OCI-LY1 (cell line): Measurements from ENCODE around the gene RPN2.

Experiments
- EZH2 ChIP-seq: fragments of 200-600 bp; sonication (generic), shearing (Covaris generic); IDR thresholded peaks from 2 replicates; pipeline ENCODE4 v1.8.0; 2017; ENCODE audit warnings: borderline replicate concordance, mixed run types, mild to moderate bottlenecking, antibody characterized with exemption, low read length, moderate library complexity, mixed read lengths
- TF ChIP-seq, protein P1 (sequence below): fragments of 200-600 bp; sonication (generic), shearing (Covaris generic); IDR thresholded peaks from 2 replicates; pipeline ENCODE4 v1.5.1; 2017; ENCODE audit warnings: mild to moderate bottlenecking, antibody characterized with exemption, low read length, moderate library complexity, mixed read lengths

GRCh38 chr20:37284691-37285161, 105.6 kb downstream of the RPN2 start:
- no peak for TF ChIP-seq EZH2
- TF ChIP-seq, protein P1, sequence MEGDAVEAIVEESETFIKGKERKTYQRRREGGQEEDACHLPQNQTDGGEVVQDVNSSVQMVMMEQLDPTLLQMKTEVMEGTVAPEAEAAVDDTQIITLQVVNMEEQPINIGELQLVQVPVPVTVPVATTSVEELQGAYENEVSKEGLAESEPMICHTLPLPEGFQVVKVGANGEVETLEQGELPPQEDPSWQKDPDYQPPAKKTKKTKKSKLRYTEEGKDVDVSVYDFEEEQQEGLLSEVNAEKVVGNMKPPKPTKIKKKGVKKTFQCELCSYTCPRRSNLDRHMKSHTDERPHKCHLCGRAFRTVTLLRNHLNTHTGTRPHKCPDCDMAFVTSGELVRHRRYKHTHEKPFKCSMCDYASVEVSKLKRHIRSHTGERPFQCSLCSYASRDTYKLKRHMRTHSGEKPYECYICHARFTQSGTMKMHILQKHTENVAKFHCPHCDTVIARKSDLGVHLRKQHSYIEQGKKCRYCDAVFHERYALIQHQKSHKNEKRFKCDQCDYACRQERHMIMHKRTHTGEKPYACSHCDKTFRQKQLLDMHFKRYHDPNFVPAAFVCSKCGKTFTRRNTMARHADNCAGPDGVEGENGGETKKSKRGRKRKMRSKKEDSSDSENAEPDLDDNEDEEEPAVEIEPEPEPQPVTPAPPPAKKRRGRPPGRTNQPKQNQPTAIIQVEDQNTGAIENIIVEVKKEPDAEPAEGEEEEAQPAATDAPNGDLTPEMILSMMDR = no peak
